Measurements from ENCODE around the gene MUC5AC. TPM values are rescaled to one million over a fixed set of nuclear protein-coding genes. Genes with fewer than 3 reads are reported as not detected.
"Not testable (repeated sequence)": the region's sequence is repeated elsewhere in the genome, so short reads cannot be mapped to it uniquely, and the experiment has no call there.

The MUC5AC gene
- polyA plus RNA-seq, 1 donor (not counting 4 experiments of a cell fraction or from before 2014, with no cell fraction given) = not detected

GRCh38 chr11:1171985-1172728, 14.4 kb downstream of the MUC5AC start:
- no peaks in the 10 kb centered on the region for H3K79me2 ChIP-seq (ENCODE audit: control insufficient read depth, insufficient read depth, low read length)
- H3K36me3 ChIP-seq (ENCODE audit: control insufficient read depth in 2 of 2, extremely low read depth in 1 of 2, insufficient read depth in 2 of 2, low read length in 2 of 2) = no peaks in the 10 kb centered on the region
- dilution Hi-C loops (cut with MboI; ENCODE audit: extremely low pct_ligation_motif_present, low sequenced_read_pairs) = no loop called here
- peaks cover 22% of the 10 kb centered on the region for H3K9me3 ChIP-seq (ENCODE audit: control insufficient read depth, low read depth, low read length)
- no peak overlapping the region for H3K4me3 ChIP-seq (ENCODE audit: control insufficient read depth in 2 of 3, extremely low read depth in 1 of 3, insufficient read depth in 2 of 3, low read depth in 1 of 3, low read length in 3 of 3)
- no peaks in the 10 kb centered on the region for H3K4me1 ChIP-seq (ENCODE audit: control insufficient read depth, extremely low read depth, insufficient read depth, low read length)
- H3K9me1 ChIP-seq (ENCODE audit: control insufficient read depth, extremely low read depth, insufficient read depth, low read length) = no peaks in the 10 kb centered on the region
- DNase-seq (ENCODE audit: low read depth, low spot score) = no peak
- no peaks in the 10 kb centered on the region for H3K27me3 ChIP-seq (ENCODE audit: control insufficient read depth, extremely low read depth, insufficient read depth, low read length)
- FAIRE-seq = no peak
- no peak overlapping the region for H3K4me2 ChIP-seq (ENCODE audit: control insufficient read depth, extremely low read depth, insufficient read depth, low read depth, low read length)
- no peak for TF ChIP-seq CTCF (optimal IDR thresholded peaks at IDR 0.05 in 1 of 3, IDR thresholded peaks at IDR 0.05 in 1 of 3, conservative IDR thresholded peaks at IDR 0.05 in 1 of 3; ENCODE audit: extremely low read depth in 1 of 3, insufficient read depth in 2 of 3, low read length in 3 of 3)
- TF ChIP-seq EZH2 (IDR thresholded peaks at IDR 0.05; ENCODE audit: low read length) = no peak
- no peak overlapping the region for H3K27ac ChIP-seq (ENCODE audit: control insufficient read depth, insufficient read depth, low read length)
- H3K9ac ChIP-seq (ENCODE audit: control insufficient read depth, extremely low read depth, insufficient read depth, low read length) = no peak overlapping the region
- H2AFZ ChIP-seq (ENCODE audit: control insufficient read depth, low read length) = no peak overlapping the region
- no peaks in the 10 kb centered on the region for H4K20me1 ChIP-seq (ENCODE audit: control insufficient read depth, extremely low read depth, insufficient read depth, low read length)

- Histone ChIP-seq H3K9me1 (ENCODE audit: control insufficient read depth, extremely low read depth, insufficient read depth, low read length) (no peaks in the 10 kb centered on the region), H3K4me1 (ENCODE audit: control insufficient read depth, extremely low read depth, insufficient read depth, low read length) (no peaks in the 10 kb centered on the region), H4K20me1 (ENCODE audit: control insufficient read depth, extremely low read depth, insufficient read depth, low read length) (no peaks in the 10 kb centered on the region), H3K36me3 (ENCODE audit: control insufficient read depth in 2 of 2, extremely low read depth in 1 of 2, insufficient read depth in 2 of 2, low read length in 2 of 2) (no peaks in the 10 kb centered on the region), H3K4me2 (ENCODE audit: control insufficient read depth, extremely low read depth, insufficient read depth, low read depth, low read length) (no peak overlapping the region), H3K9me3 (ENCODE audit: control insufficient read depth, low read depth, low read length) (peaks cover 22% of the 10 kb centered on the region), H3K27ac (ENCODE audit: control insufficient read depth, insufficient read depth, low read length) (no peak overlapping the region), H3K4me3 (ENCODE audit: control insufficient read depth in 2 of 3, extremely low read depth in 1 of 3, insufficient read depth in 2 of 3, low read depth in 1 of 3, low read length in 3 of 3) (no peak overlapping the region), H3K9ac (ENCODE audit: control insufficient read depth, extremely low read depth, insufficient read depth, low read length) (no peak overlapping the region), H3K79me2 (ENCODE audit: control insufficient read depth, insufficient read depth, low read length) (no peaks in the 10 kb centered on the region), H3K27me3 (ENCODE audit: control insufficient read depth, extremely low read depth, insufficient read depth, low read length) (no peaks in the 10 kb centered on the region), H2AFZ (ENCODE audit: control insufficient read depth, low read length) (no peak overlapping the region)
- FAIRE-seq = no peak
- DNase-seq (ENCODE audit: low read depth, low spot score) = no peak
- TF ChIP-seq EZH2 (IDR thresholded peaks at IDR 0.05; ENCODE audit: low read length) (no peak), CTCF (optimal IDR thresholded peaks at IDR 0.05 in 1 of 3, IDR thresholded peaks at IDR 0.05 in 1 of 3, conservative IDR thresholded peaks at IDR 0.05 in 1 of 3; ENCODE audit: extremely low read depth in 1 of 3, insufficient read depth in 2 of 3, low read length in 3 of 3) (no peak)
- dilution Hi-C loops (cut with MboI; ENCODE audit: extremely low pct_ligation_motif_present, low sequenced_read_pairs) = no loop called here
Measured at GRCh38 chr11:1172729-1173117, 15.0 kb downstream of the MUC5AC start.

GRCh38 chr11:1173396-1173795, 15.6 kb downstream of the MUC5AC start:
- dilution Hi-C loops (cut with MboI; ENCODE audit: extremely low pct_ligation_motif_present, low sequenced_read_pairs) = not testable (repeated sequence)

More at GRCh38 chr11:1173396-1173795, 15.6 kb downstream of the MUC5AC start:
- H3K27me3 ChIP-seq (ENCODE audit: control insufficient read depth, extremely low read depth, insufficient read depth, low read length); H3K36me3 ChIP-seq (ENCODE audit: control insufficient read depth in 2 of 2, extremely low read depth in 1 of 2, insufficient read depth in 2 of 2, low read length in 2 of 2); H4K20me1 ChIP-seq (ENCODE audit: control insufficient read depth, extremely low read depth, insufficient read depth, low read length); H3K27ac ChIP-seq (ENCODE audit: control insufficient read depth, insufficient read depth, low read length); H3K4me1 ChIP-seq (ENCODE audit: control insufficient read depth, extremely low read depth, insufficient read depth, low read length); H3K9me1 ChIP-seq (ENCODE audit: control insufficient read depth, extremely low read depth, insufficient read depth, low read length); H3K79me2 ChIP-seq (ENCODE audit: control insufficient read depth, insufficient read depth, low read length); H3K4me3 ChIP-seq (ENCODE audit: control insufficient read depth in 2 of 3, extremely low read depth in 1 of 3, insufficient read depth in 2 of 3, low read depth in 1 of 3, low read length in 3 of 3); DNase-seq (ENCODE audit: low read depth, low spot score); H3K9ac ChIP-seq (ENCODE audit: control insufficient read depth, extremely low read depth, insufficient read depth, low read length); H3K4me2 ChIP-seq (ENCODE audit: control insufficient read depth, extremely low read depth, insufficient read depth, low read depth, low read length); H2AFZ ChIP-seq (ENCODE audit: control insufficient read depth, low read length); FAIRE-seq: not testable (repeated sequence)
- H3K9me3 ChIP-seq (ENCODE audit: control insufficient read depth, low read depth, low read length) = peaks cover 22% of the 10 kb centered on the region
